Calu3 (cell line): ENCODE measurements around the gene DCAF4. TPM values are rescaled to one million over a fixed set of nuclear protein-coding genes. Genes with fewer than 3 reads are reported as not detected.
"Not testable (repeated sequence)": the region's sequence is repeated elsewhere in the genome, so short reads cannot be mapped to it uniquely, and the experiment has no call there.

ENCODE experiments used
- BruUV-seq: library from RNA; stranded (reverse); fragments of 400-500 nt; replicated peaks from 2 replicates; lab custom pipeline; 2021; lab: Mats Ljungman, UMichigan
- CTCF ChIA-PET: fragments of 300-600 bp; sonication (Branson Sonifier 250); formaldehyde crosslinking; loops from one replicate; lab custom pipeline; 2022; ENCODE audit warnings: antibody characterized with exemption; lab: Charles Lee
- DNase-seq: peaks from one replicate; pipeline ENCODE4 v3.0.0; 2022
- H3K27ac Mint-ChIP-seq: one replicate; pipeline ENCODE4 v1.8.0; 2022; ENCODE audit warnings: mixed read lengths; ENCODE audit not compliant: unreplicated experiment
- H3K27me3 Mint-ChIP-seq: one replicate; pipeline ENCODE4 v1.8.0; 2022; ENCODE audit warnings: mixed read lengths; ENCODE audit not compliant: unreplicated experiment
- H3K36me3 Mint-ChIP-seq: one replicate; pipeline ENCODE4 v1.8.0; 2022; ENCODE audit warnings: mild to moderate bottlenecking, moderate library complexity, mixed read lengths; ENCODE audit not compliant: insufficient read depth, unreplicated experiment
- H3K4me1 Mint-ChIP-seq: one replicate; pipeline ENCODE4 v1.8.0; 2022; ENCODE audit warnings: mild to moderate bottlenecking, low read depth, mixed read lengths; ENCODE audit not compliant: unreplicated experiment
- H3K4me3 Mint-ChIP-seq: one replicate; pipeline ENCODE4 v1.8.0; 2022; ENCODE audit warnings: mild to moderate bottlenecking, low read depth, moderate library complexity, mixed read lengths; ENCODE audit not compliant: unreplicated experiment
- H3K9me3 Mint-ChIP-seq: one replicate; pipeline ENCODE4 v1.8.0; 2022; ENCODE audit warnings: low read depth, mixed read lengths; ENCODE audit not compliant: unreplicated experiment
- CTCF ChIP-seq: fragments of 200-600 bp; IDR thresholded peaks from one replicate; pipeline ENCODE4 v1.8.0; 2022; ENCODE audit warnings: antibody characterized with exemption; ENCODE audit not compliant: unreplicated experiment
- intact Hi-C: fragments of 100-400 bp; cut with micrococcal nuclease; formaldehyde crosslinking; loops from one replicate; pipeline ENCODE4 v1.10.0; 2022; ENCODE audit not compliant: unreplicated experiment
- total RNA-seq: library from RNA; stranded (reverse); gene quantifications from 2 replicates; pipeline ENCODE4 v1.2.3, GENCODE V29; 2022

Gene DCAF4
- total RNA-seq, 1 experiment from 2014 or later: 20.8 TPM

GRCh38 chr14:72957213-72957612 lies 30.9 kb downstream of the DCAF4 start:
- no peak for TF ChIP-seq CTCF
- Mint-ChIP-seq H3K4me1 (peaks cover 15% of the 10 kb centered on the region), H3K27ac (no peak overlapping the region), H3K36me3 (peaks cover 37% of the 10 kb centered on the region), H3K4me3 (no peak overlapping the region), H3K27me3 (no peaks in the 10 kb centered on the region), H3K9me3 (no peaks in the 10 kb centered on the region)
- CTCF ChIA-PET: no interaction called here
- DNase-seq: no peak
- intact Hi-C loops: no loop called here
- BruUV-seq: no TSS peak

- Mint-ChIP-seq H3K36me3 (peaks cover 43% of the 10 kb centered on the region), H3K27me3 (no peaks in the 10 kb centered on the region), H3K9me3 (no peaks in the 10 kb centered on the region), H3K4me1 (peaks cover 21% of the 10 kb centered on the region), H3K4me3 (no peak overlapping the region), H3K27ac (no peak overlapping the region)
- intact Hi-C loops: no loop called here
- no peak for TF ChIP-seq CTCF
- no TSS peak for BruUV-seq
- no peak for DNase-seq
- CTCF ChIA-PET: no interaction called here
Measured at GRCh38 chr14:72958548-72958947, 32.3 kb downstream of the DCAF4 start.

GRCh38 chr14:72961016-72961415 lies 34.8 kb downstream of the DCAF4 start:
- CTCF ChIA-PET, H3K9me3 Mint-ChIP-seq, intact Hi-C loops, H3K27me3 Mint-ChIP-seq, H3K4me3 Mint-ChIP-seq, BruUV-seq, DNase-seq: not testable (repeated sequence)
- Mint-ChIP-seq H3K4me1 (peaks cover 33% of the 10 kb centered on the region), H3K27ac (peak overlapping the region; percentile 88), H3K36me3 (peaks cover 34% of the 10 kb centered on the region)

GRCh38 chr14:72961579-72962335 lies 35.5 kb downstream of the DCAF4 start:
- Mint-ChIP-seq H3K36me3 (peaks cover 27% of the 10 kb centered on the region), H3K27ac (peak overlapping the region; percentile 88), H3K4me3 (no peak overlapping the region), H3K4me1 (peaks cover 33% of the 10 kb centered on the region), H3K27me3 (no peaks in the 10 kb centered on the region), H3K9me3 (no peaks in the 10 kb centered on the region)
- DNase-seq: peak; percentile 70
- intact Hi-C loops: no loop called here
- TF ChIP-seq CTCF: no peak
- no TSS peak for BruUV-seq
- CTCF ChIA-PET: interaction anchor here (0.6 kb wide), 2 partner anchors 37 to 413 kb away, joined by 3 read pairs; no protein-coding TSS in a partner anchor

GRCh38 chr14:72962336-72962754 lies 36.1 kb downstream of the DCAF4 start:
- Mint-ChIP-seq H3K36me3 (peaks cover 27% of the 10 kb centered on the region), H3K4me1 (peaks cover 33% of the 10 kb centered on the region), H3K27ac (peak overlapping the region; percentile 88)
- H3K9me3 Mint-ChIP-seq, H3K27me3 Mint-ChIP-seq, H3K4me3 Mint-ChIP-seq, intact Hi-C loops, BruUV-seq: not testable (repeated sequence)
- CTCF ChIA-PET: interaction anchor here (0.6 kb wide), 1 partner anchor 36 kb away, joined by 3 read pairs; no protein-coding TSS in a partner anchor
- DNase-seq: peak; percentile 44
